Measurements from ENCODE around the gene SNU13. TPM values are rescaled to one million over a fixed set of nuclear protein-coding genes. Genes with fewer than 3 reads are reported as not detected.
"Not testable (repeated sequence)": the region's sequence is repeated elsewhere in the genome, so short reads cannot be mapped to it uniquely, and the experiment has no call there.

SNU13 gene
- total RNA-seq, 1 experiment from 2014 or later, result 118 TPM

DNA sequence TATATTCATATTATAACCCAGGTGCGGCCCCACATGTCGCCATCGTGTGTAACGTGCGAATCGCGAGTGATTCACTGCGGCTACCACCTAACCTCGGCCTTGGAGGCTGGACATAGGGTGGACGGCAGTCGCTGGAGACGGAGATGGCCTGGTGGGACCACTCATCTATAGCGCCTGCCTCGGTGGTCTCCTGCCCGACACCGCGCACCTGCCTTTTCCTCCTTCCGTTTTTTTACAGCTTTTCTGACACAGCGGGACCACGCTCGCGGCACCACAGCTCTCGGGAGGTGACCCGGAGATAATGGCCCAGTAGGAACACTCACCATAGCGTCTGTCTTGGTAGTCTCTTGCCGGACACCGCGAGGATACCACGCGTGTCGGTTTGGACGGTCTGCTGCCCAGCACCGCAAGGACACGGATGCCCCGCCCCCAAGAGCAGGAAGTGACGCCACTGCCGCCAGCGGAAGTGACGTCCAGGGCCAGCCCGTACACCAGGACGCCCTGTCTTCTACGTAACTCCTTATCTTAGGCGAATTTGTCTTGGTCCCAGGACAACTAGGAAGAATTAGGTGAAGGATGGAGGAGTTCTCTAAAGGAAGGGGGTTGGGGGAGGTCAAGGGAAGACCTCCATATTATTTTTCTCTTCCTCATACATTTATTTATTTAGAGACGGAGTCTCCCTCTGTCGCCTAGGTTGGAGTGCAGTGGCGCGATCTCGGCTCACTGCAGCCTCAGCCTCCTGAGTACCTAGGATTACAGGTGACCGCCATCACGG lies 6.4 kb downstream of the SNU13 start:
- peak; percentile 67 for DNase-seq (ENCODE audit: low spot score)

DNA sequence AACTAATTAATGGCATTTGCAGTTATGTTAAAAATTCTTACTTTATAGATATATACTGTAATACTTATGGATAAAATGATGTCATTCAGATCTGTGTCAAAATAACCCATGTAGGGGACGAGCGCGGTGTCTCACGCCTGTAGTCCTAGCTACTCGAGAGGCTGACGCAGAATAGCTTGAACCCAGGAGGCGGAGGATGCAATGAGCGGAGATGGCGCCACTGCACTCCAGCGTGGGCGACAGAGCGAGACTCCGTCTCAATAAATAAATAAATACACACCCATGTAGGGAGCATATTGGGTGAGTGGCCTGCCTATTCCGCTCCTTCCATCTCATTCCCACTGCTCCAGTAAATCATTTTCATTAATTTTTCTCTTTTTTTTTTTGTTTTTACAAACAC lies 7.1 kb downstream of the SNU13 start:
- no peak for DNase-seq (ENCODE audit: low spot score)

DNA sequence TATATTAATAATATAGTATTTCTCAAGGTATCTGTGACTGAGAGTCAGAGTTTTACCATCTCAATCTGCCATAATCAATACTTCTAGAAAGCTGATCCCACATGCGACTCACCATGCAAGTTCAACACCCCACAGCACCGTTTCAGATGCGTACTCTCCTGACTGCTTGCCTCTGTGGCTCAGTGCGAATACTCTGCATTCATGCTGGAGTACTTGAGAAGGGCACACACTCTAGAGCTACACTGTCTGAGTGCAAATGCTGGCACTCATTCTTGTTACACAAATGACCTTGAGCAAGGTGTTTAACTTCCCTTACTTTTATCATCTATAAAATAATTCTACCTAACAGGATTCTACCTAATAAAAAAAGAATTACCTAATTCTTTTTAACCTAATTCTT lies 12.5 kb downstream of the SNU13 start:
- no peak for DNase-seq (ENCODE audit: low spot score)

DNA sequence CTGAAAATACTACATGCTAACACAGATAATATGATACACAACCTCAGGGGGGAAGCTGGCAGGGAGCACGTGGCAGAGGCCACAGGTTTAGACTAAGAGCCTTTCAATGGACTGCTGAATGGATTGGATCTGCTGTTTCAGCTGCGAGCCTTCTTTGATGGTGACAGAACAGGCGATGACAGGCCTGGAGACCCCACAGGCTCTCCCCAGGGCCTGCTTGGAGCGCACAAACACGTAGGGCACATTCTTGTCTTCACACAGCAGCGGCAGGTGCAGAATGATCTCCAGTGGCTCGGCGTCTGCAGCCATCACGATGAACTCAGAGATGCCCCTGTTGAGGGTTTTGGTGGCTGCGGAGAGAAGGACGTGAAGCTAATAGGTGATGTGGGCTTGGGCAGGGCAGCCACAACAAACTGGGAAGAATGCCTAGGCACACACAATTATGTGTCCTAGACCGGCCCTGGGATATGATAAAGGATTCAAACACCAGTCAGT lies 13.8 kb downstream of the SNU13 start:
- DNase-seq (ENCODE audit: low spot score), result no peak

DNA sequence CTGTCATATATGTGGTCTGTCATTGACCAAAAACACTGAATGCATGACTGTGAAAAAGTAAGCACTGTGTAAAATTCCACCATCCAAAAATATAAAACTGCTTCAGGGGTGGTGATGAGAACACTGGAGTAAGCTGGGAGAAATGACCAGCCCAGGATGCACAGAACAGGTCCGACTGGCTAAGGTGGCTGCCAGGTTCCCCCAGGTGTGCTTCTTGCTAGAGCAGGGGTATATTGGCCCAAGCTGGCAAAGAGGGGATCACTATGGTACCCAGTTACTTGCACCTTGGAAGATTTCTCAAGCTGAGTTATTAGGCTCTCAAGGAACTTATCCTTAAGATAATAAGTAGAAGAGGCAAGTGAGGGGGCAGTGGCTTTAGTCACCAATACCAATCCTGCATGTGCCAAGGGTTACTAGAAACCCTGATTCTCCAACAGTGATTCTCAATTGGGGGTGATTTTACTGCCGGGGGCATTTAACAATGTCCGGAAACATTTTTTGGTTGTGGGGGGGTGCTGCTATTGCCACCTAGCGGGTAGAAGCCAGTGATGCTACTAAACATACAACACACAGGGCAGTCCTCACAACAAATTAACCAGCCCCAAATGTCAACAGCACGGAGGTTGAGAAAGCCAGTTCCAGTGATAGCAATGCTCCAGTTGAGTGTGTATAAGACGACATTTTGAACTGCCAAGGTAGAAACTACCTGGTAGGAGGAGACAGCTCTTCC lies 15.7 kb downstream of the SNU13 start:
- DNase-seq (ENCODE audit: low spot score), result peak; percentile 19

DNA sequence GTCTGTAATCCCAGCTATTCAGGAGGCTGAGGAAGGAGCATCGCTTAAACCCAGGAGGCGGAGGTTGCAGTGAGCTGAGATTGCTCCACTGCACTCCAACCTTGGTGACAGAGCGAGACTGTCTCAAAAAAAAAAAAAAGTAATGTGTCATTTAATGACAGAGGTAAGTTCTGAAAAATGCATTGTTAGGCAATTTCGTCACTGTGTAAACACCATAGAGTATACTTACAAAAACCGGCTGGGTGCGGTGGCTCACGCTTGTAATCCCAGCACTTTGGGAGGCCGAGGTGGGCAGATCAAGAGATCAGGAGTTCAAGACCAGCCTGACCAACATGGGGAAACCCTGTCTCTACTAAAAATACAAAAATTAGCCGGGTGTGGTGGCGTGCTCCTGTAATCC lies 16.6 kb downstream of the SNU13 start:
- not testable (repeated sequence) for DNase-seq (ENCODE audit: low spot score)

DNA sequence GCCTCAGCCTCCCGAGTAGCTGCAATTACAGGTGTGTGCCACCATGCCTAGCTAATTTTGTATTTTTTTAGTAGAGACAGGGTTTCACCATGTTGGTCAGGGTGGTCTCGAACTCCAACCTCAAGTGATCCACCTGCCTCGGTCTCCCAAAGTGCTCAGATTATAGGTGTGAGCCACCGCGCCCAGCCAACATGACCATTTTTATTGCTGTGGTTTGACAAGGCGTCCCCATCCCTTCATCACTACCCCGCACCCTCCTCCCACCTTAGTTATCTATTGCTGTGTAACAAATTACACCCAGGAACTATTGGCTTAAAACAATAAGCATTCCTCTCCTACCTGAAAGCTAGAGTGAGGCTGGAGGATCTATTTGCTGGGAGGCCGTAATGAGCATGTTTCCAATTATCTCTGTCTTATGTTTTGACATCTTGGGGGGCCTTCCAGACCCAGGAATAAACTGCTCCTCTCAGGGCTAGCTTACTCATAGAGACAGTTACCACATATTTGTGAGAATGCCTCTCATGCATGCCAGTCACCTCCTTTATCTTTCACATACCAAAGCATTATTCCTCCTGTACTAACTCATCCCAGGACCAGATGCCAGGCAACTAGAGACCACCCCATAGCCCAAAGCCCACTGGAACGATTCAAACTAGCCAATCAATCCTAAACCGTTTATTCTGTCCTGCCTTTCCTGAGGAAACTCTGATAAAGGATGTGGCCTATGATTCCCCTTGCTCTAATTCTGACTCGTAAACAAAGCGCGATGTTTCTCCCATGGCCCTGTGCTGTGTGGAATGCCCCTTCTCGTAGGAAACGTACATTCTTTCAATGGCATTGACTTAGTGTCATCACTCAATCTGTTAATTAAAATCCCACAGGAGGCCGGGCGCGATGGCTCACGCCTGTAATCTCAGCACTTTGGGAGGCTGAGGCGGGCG lies 19.4 kb downstream of the SNU13 start:
- no peak for DNase-seq (ENCODE audit: low spot score)

DNA sequence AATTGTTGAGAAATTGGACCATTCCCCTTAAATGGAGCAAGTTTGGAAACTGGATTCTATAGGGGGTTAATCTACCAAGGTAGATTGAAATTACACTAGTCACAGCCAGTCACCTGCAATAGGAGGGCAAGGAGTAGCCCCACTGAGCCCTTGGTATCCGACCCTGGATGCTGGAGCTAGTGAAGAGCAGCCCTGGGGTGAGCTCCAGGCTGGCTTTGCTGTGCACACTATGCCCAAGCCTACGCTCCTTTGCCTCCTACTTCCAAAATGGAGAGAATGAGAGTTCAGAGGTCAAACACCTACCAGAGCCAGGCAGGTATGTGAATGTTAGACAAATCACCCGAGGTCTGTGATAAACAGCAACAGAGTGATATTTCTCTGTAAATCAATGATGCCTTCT lies 23.7 kb downstream of the SNU13 start:
- DNase-seq (ENCODE audit: low spot score), result no peak

DNA sequence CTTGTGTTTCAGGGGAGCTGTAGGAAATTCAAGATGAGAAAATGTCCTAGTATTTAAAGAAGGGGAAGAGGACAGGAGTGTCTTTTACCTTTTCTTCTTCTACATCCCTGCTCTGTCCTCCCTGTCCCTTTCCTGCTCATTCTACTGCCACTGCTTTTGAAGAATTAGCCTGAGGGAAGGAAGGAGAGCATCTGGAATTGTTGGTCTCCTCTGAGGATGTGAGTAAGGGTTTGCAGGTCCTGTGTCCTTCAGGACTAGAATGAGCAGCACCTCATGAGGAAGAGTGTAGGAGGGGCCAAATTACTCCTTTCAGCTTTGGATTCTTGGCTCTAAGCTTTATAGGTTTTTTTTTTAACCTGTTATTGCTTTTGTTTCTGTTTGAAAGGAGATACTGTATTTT lies 24.2 kb downstream of the SNU13 start:
- DNase-seq (ENCODE audit: low spot score), result no peak

DNA sequence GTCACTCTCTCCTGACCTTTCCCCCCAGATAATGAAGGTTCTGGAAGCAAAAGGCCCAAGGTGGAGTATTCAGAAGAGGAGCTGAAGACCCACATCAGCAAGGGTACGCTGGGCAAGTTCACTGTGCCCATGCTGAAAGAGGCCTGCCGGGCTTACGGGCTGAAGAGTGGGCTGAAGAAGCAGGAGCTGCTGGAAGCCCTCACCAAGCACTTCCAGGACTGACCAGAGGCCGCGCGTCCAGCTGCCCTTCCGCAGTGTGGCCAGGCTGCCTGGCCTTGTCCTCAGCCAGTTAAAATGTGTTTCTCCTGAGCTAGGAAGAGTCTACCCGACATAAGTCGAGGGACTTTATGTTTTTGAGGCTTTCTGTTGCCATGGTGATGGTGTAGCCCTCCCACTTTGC lies 25.1 kb downstream of the SNU13 start:
- DNase-seq (ENCODE audit: low spot score), result not testable (repeated sequence)

DNA sequence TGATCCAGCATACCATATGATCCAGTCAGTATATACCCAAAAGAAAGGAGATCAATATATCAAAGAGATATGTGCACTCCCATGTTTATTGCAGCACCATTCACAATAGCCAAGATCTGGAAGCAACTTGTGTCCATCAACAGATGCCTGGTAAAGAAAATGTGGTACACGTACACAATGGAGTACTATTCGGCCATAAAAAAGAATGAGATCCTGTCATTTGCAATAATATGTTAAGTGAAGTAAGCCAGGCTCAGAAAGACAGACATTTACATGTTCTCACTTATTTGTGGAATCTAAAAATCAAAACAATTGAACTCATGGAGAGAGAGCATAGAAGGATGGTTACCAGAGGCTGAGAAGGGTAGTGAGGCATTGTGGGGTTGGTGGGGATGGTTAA lies 27.0 kb downstream of the SNU13 start:
- no peak for DNase-seq (ENCODE audit: low spot score)

DNA sequence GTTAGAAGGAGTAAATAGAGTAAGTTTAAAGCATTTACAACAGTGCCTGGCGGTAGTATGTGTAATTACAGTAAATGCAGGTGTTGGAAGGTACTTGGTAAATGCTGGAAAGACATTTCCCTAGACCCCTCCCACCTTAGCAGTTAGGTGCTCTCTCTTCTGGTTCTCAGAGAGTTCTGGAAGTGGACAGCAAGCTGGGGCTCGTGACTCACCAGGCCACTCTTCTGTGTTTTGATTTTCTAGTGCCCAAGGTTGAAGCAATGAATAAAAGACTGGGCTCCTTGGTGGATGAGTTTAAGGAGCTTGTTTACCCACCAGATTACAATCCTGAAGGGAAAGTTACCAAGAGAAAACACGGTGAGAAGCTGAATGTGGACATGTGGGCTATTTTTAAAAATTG lies 27.6 kb downstream of the SNU13 start:
- DNase-seq (ENCODE audit: low spot score), result no peak

DNA sequence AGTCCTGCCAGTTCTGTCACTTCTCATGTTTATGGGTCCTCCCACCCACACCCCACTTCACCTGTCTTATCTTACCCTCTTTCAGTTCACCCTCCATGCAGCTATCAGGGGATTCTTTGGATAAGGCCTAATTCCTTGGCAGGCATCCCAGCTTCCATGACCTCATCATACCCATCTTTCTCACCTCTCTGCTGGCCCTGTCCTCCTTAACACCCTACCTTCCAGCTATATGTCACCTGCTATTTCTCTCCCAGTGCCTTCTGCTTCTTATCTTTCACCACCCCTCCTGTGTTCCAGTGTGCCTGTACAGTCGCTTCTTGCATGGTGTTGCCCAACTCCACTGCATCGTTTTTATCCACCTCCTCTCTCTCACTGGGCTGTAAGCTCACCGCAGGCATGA lies 28.3 kb downstream of the SNU13 start:
- no peak for DNase-seq (ENCODE audit: low spot score)

DNA sequence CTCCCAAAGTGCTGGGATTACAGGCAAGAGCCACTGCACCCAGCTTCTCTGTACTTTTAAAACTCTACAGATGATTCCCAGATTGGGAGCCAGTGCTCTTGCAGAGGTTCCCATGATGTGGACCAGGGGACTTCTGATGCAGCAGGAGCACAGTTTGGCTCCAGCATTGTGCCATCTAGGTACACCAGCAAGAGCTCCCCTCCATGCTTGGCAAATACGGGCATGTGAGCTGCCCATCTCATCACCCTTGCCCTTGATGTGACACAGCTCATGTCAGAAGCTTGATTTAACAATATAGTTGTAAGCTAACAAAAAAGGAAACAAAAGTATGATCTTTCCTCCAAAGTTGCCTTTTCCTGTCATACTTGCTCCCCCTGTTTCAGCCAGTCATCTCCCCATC lies 28.7 kb downstream of the SNU13 start:
- DNase-seq (ENCODE audit: low spot score), result no peak

DNA sequence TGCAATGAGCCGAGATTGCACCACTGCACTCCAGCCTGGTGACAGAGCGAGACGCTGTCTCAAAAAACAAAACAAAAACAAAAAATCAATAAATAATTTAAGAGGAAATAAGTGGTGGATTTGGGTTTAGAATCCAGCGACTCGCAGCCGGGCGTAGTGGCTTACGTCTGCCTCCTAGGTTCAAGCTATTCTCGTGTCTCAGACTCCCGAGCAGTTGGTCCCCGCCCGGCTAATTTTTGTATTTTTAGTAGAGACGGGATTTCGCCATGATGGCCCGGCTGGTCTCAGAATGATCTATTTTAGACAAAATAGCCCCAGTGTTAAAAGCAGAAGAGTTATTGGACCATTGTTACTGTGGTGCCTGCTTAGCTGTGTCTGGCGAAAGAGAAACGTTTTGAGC lies 29.8 kb downstream of the SNU13 start:
- DNase-seq (ENCODE audit: low spot score), result no peak

DNA sequence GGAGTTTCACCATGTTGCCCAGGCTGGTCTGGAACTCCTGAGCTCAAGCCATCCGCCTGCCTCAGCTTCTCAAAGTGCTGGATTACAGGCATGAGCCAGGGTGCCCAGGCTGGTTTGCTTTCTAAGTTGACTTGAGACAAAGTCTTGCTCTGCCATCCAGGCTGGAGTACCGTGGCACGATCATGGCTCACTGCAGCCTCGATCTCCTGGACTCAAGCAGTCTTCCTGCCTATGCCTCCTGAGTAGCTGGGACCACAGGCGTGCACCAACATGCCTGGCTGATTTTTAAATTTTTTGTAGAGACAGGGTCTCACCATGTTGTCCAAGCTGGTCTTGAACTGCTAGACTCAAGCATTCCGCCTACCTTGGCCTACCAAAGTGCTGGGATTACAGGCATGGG lies 31.0 kb downstream of the SNU13 start:
- DNase-seq (ENCODE audit: low spot score), result no peak

DNA sequence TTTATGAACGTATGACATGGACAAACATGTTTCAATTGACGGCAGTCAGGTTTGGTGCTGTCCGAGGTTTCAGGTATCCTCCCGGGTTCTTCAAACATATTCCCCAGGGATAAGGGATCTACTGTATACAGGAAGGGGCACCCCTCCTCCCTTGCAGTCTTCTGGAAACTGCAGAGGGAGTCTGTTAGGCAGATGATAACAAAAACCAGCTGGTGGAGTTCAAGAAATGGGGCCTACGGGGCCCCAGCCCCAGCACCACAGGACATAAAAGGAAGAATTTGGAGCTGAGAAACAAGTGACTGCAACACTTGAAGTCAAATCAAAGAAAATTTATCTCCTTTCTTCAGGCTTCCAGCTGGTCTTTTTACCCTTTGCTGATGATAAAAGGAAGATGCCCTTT lies 32.1 kb downstream of the SNU13 start:
- no peak for DNase-seq (ENCODE audit: low spot score)

DNA sequence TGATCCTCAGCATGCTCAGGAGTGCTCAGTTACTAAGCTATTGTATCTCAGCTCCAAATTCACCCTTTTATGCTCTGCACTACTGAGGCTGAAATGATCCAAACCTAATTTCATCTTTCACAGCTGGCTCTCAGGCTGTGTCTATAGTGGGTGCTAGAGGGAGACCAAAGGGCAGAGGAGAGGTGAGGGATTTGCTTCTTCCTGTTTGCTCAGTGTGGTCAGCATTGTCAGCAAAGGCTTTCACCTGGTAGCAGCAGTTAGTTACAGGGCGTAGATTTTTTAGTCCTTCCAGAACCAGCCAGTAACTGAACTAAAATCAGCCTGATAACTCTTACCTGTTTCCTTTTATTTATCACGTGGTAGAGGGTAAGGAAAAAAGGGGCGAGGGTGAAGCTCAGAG lies 34.3 kb downstream of the SNU13 start:
- DNase-seq (ENCODE audit: low spot score), result no peak

DNA sequence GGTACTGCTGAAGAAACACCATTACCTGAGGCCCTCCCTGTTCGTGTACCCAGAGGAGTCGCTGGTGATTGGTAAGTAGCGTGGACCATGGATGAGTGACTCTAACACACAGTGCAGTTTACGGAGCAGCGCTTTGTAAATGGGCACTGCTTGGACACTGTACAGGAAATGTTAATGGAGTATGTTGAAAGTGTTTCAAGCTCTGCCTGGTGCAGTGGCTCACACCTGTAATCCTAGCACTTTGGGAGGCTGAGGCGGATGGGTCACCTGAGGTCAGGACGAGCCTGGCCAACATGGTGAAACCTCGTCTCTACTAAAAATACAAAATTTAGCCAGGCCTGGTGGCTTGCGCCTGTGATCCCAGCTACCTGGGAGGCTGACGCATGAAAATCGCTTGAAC lies 37.8 kb downstream of the SNU13 start:
- no peak for DNase-seq (ENCODE audit: low spot score)

DNA sequence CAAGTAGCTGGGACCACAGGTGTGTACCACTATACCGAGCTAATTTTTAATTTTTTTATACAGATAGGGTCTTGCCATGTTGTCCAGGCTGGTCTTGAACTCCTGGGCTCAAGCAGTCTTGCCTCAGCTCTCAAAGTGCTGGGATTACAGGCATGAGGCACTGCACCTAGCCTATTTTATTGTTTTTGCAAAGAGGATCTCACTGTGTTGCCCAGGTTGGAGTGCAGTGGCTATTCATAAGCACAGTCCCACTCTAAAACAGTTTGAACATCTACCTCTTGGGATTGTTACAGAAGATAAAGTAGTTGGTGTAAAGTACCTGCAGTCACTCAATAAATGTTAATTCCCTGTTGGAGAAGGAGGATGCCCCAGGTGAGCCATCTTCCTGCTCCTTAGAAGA lies 38.4 kb downstream of the SNU13 start:
- DNase-seq (ENCODE audit: low spot score), result no peak

DNA sequence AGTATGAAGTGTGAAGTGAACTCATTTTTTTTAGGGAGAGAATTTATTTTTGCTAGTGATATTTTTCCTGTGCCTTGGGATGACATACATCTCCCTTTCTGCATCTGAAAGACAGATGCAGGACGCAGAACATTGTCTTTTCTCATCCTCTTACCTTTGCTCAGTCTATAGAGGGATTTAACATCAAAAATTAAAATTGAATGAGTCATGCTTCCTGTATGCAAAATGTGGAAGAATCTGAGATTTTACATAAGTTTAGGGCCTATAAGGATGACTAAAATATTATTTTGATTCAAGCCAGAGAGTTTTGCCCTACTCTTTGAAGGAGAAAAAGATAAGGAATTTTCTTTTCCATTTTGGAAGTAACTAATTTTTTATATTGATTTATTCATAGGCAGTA lies 40.2 kb downstream of the SNU13 start:
- no peak for DNase-seq (ENCODE audit: low spot score)

DNA sequence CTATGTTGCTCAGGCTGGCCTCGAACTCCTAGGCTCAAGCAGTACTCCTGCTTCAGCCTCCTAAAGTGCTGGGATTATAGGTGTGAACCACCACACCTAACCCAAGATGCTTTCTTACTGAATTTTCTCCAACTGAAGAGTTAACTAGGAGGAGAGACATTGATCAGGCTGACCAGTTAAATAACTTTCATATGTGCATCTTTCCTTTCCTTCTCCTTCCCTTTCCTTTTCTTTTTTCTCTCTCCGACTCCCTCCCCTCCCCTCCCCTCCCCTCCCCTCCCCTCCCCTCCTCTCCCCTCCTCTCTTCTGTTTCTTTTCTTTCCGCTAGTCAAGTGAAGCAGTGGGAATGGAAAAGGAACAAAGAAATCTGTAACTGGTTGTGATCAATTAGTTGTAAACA lies 40.9 kb downstream of the SNU13 start:
- DNase-seq (ENCODE audit: low spot score), result no peak

All from HT-29 (cell line).